Body of pancreas (tissue), 4 donors: Measurements from ENCODE around the gene NR3C2.

Source experiments
- POLR2A ChIP-seq, 3 donors: fragments of 450-650 bp; IDR thresholded peaks; one replicate each; pipeline ENCODE4 v1.6.1; 2016; ENCODE audit warnings: antibody characterized with exemption in 3 of 3, mild to moderate bottlenecking in 2 of 3
- TF ChIP-seq, protein P1 (sequence below), 7 experiments: fragments of 450-650 bp in 4 of 7; fragments of 200-600 bp in 3 of 7; sonication (generic) in 3 of 7; IDR thresholded peaks; one replicate each; pipeline ENCODE4 v1.5.1; 2016 to 2019; ENCODE audit warnings: antibody characterized with exemption in 7 of 7

GRCh38 chr4:148074462-148074861 lies 367.8 kb downstream of the NR3C2 start:
- TF ChIP-seq, protein P1, sequence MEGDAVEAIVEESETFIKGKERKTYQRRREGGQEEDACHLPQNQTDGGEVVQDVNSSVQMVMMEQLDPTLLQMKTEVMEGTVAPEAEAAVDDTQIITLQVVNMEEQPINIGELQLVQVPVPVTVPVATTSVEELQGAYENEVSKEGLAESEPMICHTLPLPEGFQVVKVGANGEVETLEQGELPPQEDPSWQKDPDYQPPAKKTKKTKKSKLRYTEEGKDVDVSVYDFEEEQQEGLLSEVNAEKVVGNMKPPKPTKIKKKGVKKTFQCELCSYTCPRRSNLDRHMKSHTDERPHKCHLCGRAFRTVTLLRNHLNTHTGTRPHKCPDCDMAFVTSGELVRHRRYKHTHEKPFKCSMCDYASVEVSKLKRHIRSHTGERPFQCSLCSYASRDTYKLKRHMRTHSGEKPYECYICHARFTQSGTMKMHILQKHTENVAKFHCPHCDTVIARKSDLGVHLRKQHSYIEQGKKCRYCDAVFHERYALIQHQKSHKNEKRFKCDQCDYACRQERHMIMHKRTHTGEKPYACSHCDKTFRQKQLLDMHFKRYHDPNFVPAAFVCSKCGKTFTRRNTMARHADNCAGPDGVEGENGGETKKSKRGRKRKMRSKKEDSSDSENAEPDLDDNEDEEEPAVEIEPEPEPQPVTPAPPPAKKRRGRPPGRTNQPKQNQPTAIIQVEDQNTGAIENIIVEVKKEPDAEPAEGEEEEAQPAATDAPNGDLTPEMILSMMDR (IDR thresholded peaks at IDR 0.05): no peak
- TF ChIP-seq POLR2A (IDR thresholded peaks at IDR 0.05): no peak
